HG03159 (cell line): ENCODE results near the gene OR1N2.
"Not testable (repeated sequence)": the region's sequence is repeated elsewhere in the genome, so short reads cannot be mapped to it uniquely, and the experiment has no call there.

Experiments used
- ATAC-seq: cut with Tn5 transposase; IDR thresholded peaks from one replicate; pipeline ENCODE4 v1.9.1; 2021; ENCODE audit warnings: mild to moderate bottlenecking, moderate library complexity; ENCODE audit not compliant: unreplicated experiment

Gene OR1N2, protein sequence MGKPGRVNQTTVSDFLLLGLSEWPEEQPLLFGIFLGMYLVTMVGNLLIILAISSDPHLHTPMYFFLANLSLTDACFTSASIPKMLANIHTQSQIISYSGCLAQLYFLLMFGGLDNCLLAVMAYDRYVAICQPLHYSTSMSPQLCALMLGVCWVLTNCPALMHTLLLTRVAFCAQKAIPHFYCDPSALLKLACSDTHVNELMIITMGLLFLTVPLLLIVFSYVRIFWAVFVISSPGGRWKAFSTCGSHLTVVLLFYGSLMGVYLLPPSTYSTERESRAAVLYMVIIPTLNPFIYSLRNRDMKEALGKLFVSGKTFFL

DNA sequence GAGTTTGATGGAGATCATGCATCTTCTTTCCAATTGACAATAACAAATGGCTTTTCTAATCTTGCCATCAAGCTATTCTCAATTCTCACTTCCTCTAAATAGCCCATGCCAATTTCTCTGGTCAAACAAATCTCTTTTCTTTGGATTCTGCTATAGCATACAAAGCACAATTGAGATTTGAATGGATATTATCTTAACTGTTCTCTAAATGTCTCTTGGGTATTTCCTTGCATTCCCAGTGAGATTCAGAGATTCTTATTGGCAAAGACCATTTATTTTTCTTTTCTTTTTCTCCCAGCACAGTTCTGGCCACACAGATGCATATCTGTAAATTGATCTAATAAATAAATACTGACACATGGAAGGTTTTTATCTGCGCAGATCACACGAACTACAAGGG lies at the start of gene OR1N2:
Gene OR1N2, plus strand, starts transcription at position 301 of the 400 bp plus-strand sequence. CDS start 100 bp downstream, outside the sequence.
- no peak for ATAC-seq

DNA sequence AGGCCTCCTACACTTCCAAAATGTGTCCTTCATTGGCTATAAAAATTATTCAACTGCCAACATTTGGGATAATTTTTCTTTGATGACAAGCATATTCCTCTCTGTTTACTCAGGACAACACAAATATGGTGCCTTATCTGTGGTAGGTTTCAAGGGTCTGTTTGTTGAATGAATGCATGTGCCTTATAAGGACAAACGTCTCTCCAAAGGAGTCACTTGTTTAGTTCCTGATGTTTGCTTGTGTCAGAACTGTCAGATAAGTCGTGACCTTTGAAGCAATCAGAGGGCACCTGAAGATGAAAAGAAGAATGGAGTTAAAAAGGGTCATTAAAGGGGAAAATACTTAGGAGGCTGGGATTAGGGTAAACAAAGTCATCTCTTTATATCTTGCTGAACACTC lies 45.9 kb upstream of the OR1N2 start:
- no peak for ATAC-seq

DNA sequence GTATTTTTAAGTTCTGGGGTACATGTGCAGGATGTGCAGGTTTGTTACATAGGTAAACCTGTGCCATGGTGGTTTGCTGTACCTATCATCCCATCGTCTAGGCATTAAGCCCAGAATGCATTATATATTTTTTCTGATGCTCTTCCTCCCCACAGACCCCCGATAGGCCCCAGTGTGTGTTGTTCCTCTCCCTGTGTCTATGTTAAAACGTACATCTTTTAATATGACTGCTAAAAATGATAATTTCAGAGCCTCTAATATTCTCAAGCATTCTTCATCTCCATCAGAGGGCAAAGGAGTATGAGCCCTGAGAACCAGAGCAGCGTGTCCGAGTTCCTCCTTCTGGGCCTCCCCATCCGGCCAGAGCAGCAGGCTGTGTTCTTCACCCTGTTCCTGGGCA lies 42.4 kb upstream of the OR1N2 start, which contains the start of gene OR1J2:
Gene OR1J2, plus strand, starts transcription at position 301 of the 400 bp plus-strand sequence. Its CDS starts 0 bp downstream, at position 301.
- no peak for ATAC-seq

DNA sequence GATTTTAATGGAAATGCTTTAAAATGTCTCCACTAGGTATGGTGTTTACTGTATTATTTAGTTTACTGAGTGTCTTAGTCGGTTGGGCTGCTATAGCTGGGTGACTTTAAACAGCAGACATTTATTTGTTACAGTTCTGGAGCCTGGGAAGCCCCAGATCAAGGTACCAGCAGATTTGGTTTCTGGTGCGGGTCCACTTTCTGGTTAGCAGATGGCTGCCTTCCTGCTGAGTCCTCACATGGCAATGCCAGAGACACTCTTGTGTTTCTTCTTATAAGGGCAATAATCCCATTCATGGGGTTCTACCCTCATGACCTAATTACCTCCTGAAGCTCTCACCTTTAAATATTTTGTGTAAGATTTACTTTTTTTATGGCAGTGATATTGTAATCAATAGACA lies 34.7 kb upstream of the OR1N2 start:
- ATAC-seq: no peak

DNA sequence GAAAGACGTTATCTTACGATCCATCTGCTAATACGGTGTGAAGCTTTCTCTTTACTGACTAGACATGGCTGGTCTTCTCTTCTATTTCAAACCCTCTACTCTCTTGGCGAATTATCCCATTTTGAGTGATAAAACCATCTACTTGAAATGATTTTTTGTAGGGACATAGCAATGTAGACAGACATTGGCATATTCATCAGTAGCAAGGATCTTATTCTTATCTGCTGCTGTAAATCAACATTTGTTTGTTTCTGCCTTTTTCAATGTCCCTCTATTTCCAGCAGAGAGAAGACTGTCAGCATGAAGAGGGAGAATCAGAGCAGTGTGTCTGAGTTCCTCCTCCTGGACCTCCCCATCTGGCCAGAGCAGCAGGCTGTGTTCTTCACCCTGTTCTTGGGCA lies 34.1 kb upstream of the OR1N2 start, which contains the start of gene OR1J4:
Gene OR1J4, plus strand, starts transcription at position 301 of the 400 bp plus-strand sequence. Its CDS starts 0 bp downstream, at position 301.
- ATAC-seq: no peak

DNA sequence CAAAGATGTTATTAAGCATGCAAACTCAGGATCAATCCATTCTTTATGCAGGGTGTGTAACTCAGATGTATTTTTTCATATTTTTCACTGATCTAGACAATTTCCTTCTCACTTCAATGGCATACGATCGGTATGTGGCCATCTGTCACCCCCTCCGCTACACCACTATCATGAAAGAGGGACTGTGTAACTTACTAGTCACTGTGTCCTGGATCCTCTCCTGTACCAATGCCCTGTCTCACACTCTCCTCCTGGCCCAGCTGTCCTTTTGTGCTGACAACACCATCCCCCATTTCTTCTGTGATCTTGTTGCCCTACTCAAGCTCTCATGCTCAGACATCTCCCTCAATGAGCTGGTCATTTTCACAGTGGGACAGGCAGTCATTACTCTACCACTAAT lies 33.5 kb upstream of the OR1N2 start:
- ATAC-seq: no peak

DNA sequence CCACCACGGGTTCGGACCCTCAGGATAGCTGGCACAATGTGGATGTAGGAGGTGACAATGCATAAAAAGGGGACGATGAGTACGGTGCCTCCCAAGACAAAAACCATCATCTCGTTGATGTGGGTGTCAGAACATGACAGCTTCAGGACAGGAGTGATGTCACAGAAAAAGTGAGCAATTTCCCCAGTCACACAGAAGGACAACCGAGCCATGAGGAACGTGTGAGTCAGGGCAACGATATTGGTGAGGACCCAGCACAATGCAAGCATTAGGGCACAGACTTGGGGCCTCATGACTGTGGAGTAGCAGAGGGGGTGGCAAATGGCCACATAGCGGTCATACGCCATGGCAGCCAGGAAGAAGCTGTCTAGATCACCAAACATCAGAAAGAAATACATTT lies 26.3 kb upstream of the OR1N2 start:
- ATAC-seq: no peak

DNA sequence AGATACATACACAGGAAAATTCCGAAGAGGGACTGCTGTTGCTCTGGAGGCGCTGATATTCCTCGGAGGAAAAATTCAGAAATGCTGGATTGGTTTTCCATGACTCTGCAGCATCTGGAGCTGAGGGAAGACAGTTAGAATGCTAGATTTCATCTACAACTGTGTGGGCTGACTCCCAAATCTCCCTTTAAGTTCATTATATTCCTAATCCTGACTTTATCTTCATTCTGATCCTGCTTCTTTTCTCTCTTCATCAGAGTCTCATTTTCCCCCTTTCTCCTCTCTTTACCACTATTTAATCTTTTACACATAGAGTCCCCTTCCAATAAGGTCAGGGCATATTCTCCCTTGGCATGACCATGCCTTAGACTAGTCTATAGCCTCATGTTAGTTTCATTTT lies 25.7 kb upstream of the OR1N2 start, which contains the start of gene OR1N1:
Gene OR1N1, minus strand, starts transcription at position 101 of the 400 bp plus-strand sequence. Its CDS starts 0 bp downstream, at position 101.
- ATAC-seq: no peak

DNA sequence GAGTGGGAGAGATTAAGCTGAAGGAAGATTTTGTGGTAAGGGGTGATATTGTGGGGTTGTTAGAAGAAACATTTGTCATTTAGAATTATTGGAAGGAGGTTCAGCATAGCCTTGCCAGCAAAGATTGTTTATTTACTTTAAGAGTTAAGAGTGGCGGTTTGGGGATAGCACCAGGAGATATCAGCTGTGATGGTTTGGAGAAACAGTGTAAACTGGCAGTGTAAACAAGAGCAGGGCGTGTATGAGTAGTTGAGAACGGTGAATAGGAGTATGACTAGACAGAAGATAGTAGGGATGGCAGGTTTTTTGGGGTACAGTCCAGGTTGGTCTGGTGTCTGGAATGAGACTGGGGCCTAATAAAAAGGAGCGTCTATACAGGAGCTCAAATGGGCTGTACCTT lies 21.8 kb upstream of the OR1N2 start:
- ATAC-seq: not testable (repeated sequence)

DNA sequence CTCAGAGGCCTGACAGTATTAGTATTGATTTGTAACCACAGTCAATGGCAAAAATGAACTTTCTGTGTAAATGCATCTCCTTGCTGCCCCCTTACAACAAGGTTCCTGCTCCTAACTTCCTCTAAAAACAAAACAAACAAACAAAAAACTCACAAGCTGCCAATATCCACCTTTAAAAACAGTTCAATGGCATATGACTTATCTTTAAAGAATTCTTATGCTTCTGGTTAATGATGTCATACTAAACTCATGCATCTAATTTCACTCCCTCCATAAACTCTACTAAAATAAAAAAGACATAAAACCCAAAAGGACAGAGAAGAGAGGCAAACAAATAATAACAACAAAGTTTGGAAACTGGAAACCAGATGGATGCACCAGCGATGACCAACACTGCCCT lies 16.8 kb upstream of the OR1N2 start:
- no peak for ATAC-seq

DNA sequence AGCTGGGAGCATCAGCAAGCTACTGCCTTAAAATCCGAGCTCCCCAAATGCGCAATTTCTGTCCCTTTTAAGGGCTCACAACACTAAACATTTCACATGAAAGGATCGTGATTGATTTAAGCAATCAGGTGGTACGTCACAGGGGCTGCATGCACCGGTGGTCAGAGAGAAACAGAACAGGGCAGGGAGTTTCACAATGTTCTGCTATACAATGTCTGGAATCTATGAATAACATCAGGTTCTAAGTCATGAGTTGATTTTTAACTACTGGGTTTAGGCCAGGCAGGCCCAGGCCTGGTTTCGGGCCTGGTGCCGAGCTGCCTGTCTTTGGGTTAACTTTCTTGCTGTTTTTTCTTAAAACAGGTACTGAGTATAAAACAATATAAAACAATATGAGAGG lies 15.8 kb upstream of the OR1N2 start:
- not testable (repeated sequence) for ATAC-seq

DNA sequence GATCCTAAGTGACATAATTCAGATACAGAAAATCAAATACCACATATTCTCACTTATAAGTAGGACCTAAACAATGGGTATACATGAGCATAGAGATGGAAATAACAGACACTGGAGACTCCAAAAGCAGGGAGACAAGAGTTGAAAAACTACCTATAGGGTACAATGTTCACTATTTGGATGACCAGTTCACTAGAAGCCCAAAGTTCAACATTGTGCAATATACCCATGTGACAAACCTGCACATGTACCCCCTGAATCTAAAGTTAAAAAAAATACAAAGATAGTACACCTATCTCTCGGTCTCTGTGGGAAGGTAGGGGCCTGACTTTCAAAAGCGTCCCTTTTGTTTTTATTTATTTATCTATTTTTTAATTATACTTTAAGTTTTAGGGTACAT lies 14.2 kb upstream of the OR1N2 start:
- ATAC-seq: no peak

DNA sequence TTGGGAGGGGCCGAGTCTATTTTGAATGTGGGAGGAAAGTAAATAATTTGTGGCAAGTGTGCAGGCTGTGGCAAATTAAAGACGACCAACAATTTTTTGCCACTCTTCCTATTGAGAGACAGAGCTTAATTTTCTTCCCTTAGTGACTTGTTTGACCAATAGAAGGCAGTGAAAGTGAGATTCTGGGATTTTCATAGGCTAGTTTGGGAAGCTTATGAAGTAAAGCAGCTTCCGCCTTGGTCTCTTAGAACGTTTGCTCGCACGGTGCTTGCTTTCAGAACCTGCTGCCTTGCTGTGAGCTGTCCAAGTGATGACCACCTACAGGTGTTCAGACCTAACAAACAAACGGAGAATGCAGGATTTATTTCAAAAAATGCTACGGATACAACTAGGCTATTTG lies 6.7 kb upstream of the OR1N2 start:
- no peak for ATAC-seq

DNA sequence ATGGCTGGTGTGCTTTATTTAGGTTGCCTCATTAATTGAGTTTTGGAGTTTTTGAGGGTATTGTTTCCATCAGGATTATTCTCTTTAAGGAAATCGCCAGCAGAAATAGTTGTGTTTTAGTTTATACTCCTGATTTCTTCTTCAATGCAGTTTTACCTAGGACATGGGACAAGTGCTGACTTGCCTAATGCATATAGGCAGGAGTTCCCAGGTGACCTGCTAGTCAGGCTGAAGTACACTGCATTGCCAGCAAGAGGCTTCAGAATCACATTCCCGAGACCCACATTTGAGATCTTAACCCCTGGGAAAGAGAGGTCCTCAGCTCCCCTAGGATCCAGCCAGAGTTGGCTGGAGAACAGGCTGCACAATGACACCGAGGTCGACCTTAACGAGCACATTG lies 1.5 kb upstream of the OR1N2 start:
- ATAC-seq: no peak

DNA sequence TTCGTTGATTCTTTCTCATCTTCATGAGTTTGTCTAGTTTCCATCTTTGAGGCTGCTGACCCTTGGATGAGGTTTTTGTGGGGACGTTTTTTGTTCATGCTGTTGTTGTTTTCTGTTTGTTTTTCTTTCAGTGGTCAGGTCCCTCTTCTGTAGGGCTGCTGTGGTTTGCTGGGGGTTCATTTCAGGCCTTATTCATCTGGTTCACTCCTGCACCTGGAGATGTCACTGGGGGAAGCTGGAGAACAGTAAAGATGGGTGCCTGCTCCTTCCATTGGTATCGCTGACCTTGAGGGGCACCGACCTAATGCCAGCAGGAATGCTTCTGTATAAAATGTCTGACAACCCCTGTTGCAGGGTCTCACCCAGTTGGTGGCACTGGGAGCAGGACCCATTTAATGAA lies 8.5 kb downstream of the OR1N2 start:
- ATAC-seq: no peak

DNA sequence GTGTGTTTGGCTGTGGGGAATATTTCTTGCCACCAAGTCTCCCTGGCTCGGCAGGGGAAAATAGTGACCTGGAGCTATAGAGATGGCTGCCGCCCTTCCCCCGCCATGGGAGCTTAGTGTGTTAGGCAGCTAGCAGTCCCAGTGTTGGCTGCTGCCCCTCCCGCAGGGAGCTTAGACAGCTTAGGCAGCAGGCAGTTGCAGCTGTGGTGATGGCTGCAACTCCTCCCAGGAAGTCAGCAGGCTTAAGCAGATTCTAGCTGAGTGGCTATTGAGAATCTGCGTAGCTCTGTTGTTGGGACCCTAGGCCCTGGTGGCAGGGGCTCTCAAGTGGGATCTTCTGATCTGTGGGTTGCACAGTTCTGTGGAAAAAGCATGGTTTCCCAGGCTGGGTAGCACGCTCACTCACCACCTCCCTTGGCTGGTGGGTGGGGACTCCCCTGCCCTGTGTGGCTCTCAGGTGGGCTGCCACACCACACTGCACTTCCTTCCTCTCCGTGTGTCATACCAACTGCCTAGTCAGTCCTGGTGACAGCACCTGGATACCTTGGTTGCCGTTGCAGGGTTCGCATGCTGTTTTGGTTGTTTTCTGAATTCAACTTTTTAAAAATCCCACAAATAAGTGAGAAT lies 9.3 kb downstream of the OR1N2 start:
- ATAC-seq: no peak

DNA sequence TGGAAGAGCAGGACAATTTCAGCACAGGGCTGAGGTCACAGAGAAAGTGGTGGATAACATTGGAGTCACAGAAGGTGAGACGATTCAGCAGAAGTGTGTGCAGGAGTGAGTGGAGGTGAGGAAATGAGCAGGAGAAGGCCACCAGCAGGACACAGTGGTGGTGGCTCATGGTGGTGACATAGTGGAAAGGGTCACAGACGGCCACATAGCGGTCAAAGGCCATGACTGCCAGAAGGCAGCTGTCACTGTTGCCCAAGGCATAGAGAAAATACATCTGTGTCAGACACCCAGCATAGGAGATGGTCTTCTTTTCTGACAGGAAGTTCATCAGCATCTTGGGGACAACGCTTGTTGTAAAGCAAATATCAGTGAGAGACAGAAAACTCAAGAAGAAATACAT lies 15.0 kb downstream of the OR1N2 start:
- no peak for ATAC-seq

DNA sequence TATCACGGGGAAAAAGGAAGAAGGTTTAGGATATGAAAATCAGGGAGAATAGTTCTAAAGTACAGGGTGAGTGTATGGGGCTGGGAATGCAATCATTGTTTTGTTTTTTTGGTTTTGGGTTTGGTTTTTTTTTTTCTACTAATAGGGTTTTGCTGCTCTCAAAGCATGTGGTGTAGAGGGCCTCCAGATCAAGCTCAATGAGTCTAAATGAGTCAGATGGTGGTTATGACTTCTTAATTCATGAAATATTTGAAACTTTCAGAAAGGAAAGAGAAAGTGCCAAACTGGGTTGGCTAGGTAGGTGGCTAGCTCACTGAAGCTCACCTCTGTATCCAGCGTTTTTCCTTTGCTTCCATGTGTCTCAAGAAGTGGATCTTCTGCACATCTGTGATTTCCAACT lies 19.5 kb downstream of the OR1N2 start:
- ATAC-seq: no peak

DNA sequence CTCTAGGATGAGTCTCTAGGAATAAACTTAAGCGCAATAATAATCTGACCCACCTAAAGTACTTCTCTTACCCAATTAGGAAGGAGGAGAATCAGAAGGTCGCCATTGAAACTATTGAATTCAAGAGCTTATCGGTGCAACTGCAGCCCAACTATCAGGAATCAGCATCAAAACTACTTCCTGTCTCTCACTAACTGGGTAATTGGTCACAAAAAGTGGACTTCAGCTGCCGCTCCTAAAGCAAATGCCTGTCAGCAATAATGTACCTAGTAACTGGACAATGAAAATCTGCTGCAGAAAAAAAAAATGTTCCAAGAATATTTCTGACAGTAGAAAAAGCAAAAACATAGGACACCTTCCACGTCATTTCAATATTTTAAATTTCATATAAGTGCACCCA lies 27.0 kb downstream of the OR1N2 start:
- ATAC-seq: no peak

DNA sequence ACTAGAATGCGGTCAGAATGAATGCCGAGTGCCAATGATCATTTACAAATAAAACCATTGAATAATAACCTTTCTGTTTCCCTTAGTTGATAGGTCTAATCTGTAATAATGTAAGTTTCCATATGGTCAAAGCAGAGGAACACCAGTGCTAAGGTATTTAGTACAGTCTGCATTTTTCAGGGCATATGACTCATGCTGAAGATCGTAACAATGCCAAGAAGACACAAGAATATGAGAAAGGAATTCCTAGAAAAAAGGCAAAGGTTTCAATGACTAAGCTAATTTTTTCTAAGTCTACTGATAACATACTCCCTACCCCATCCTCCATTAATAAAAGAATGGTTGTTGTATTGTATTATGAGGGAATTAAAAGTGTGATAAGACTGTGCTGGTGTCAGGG lies 27.4 kb downstream of the OR1N2 start:
- ATAC-seq: no peak

DNA sequence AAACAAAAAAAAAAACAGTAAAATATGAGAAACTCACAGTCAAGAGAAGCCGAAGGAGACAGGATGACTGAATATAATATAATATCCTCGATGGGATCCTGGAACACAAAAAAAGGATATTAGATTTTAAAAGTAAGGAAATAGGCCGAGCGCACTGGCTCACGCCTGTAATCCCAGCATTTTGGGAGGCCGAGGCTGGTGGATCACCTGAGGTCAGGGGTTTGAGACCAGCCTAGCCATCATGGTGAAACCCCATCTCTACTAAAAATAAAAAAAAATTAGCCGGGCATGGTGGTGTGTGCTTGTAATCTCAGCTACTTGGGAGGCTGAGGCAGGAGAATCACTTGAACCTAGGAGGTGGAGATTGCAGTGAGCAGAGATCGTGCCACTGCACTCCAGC lies 30.4 kb downstream of the OR1N2 start, which contains the start of gene OR1L8:
Gene OR1L8, minus strand, starts transcription at position 101 of the 400 bp plus-strand sequence. CDS start 14,907 bp downstream, outside the sequence.
- not testable (repeated sequence) for ATAC-seq
